CD8-positive, alpha-beta memory T cell (primary cell): Measurements from ENCODE around the gene MS4A14. TPM values are rescaled to one million over a fixed set of nuclear protein-coding genes. Genes with fewer than 3 reads are reported as not detected.
"Not testable (repeated sequence)": the region's sequence is repeated elsewhere in the genome, so short reads cannot be mapped to it uniquely, and the experiment has no call there.

ENCODE experiments used
- CTCF ChIA-PET: fragments of 350-600 bp; sonication (Branson Sonifier 250); formaldehyde crosslinking; loops from one replicate; lab custom pipeline; 2021; ENCODE audit warnings: antibody characterized with exemption; lab: Charles Lee
- POLR2A ChIA-PET: fragments of 350-600 bp; sonication (Branson Sonifier 250); formaldehyde crosslinking; loops from one replicate; lab custom pipeline; 2021; ENCODE audit warnings: antibody characterized with exemption; lab: Charles Lee
- DNase-seq, 5 donors: peaks; one replicate each; pipeline versions ENCODE4 v3.0.0 to v3.0.0-alpha.2; 2020 to 2022; ENCODE audit warnings: mixed read lengths in 1 of 5
- H3K27ac ChIP-seq: one replicate; pipeline ENCODE4 v1.7.0; 2013; ENCODE audit warnings: low read depth, mild to moderate bottlenecking, low read length, moderate library complexity
- H3K27me3 ChIP-seq: 2 replicates; pipeline ENCODE4 v1.7.0; 2013; ENCODE audit warnings: low read length, mild to moderate bottlenecking; ENCODE audit not compliant: insufficient read depth, poor library complexity, severe bottlenecking
- H3K36me3 ChIP-seq: 2 replicates; pipeline ENCODE4 v1.7.0; 2013; ENCODE audit warnings: mild to moderate bottlenecking, low read length, moderate library complexity; ENCODE audit not compliant: insufficient read depth
- H3K4me1 ChIP-seq: 2 replicates; pipeline ENCODE4 v1.7.0; 2013; ENCODE audit warnings: mild to moderate bottlenecking, low read length, moderate library complexity; ENCODE audit not compliant: insufficient read depth
- H3K4me3 ChIP-seq: 2 replicates; pipeline ENCODE4 v1.7.0; 2013; ENCODE audit warnings: mild to moderate bottlenecking, low read length
- H3K9me3 ChIP-seq: 2 replicates; pipeline ENCODE4 v1.7.0; 2013; ENCODE audit warnings: mild to moderate bottlenecking, low read length
- H3K27ac Mint-ChIP-seq, 8 donors: one replicate each; pipeline ENCODE4 v1.8.0; 2020 to 2021; ENCODE audit warnings: mixed read lengths in 8 of 8, mild to moderate bottlenecking in 6 of 8, inconsistent platforms in 3 of 8, moderate library complexity in 3 of 8
- H3K27me3 Mint-ChIP-seq, 2 donors: one replicate each; pipeline ENCODE4 v1.8.0; 2020 to 2021; ENCODE audit warnings: mixed read lengths in 2 of 2, mild to moderate bottlenecking in 1 of 2, moderate library complexity in 1 of 2
- H3K36me3 Mint-ChIP-seq, 3 donors: one replicate each; pipeline ENCODE4 v1.8.0; 2020 to 2021; ENCODE audit warnings: mixed read lengths in 3 of 3, inconsistent platforms in 1 of 3, mild to moderate bottlenecking in 1 of 3
- H3K4me1 Mint-ChIP-seq, 3 donors: one replicate each; pipeline ENCODE4 v1.8.0; 2020 to 2021; ENCODE audit warnings: mixed read lengths in 3 of 3, inconsistent platforms in 1 of 3, mild to moderate bottlenecking in 1 of 3
- H3K4me3 Mint-ChIP-seq, 7 donors: one replicate each; pipeline ENCODE4 v1.8.0; 2020 to 2021; ENCODE audit warnings: mixed read lengths in 7 of 7, mild to moderate bottlenecking in 6 of 7, moderate library complexity in 4 of 7, inconsistent platforms in 2 of 7
- H3K9me3 Mint-ChIP-seq, 5 donors: one replicate each; pipeline ENCODE4 v1.8.0; 2020 to 2022; ENCODE audit warnings: mixed read lengths in 5 of 5, mild to moderate bottlenecking in 3 of 5, moderate library complexity in 2 of 5, inconsistent platforms in 1 of 5
- polyA plus RNA-seq: library from polyadenylated mRNA; unstranded; fragments of 300-500 nt; fragmentation: Illumina TruSeq; gene quantifications from one replicate; pipeline ENCODE4 v1.2.3, GENCODE V29; 2021
- total RNA-seq, 2 experiments: library from RNA; stranded (reverse); gene quantifications; one replicate each; pipeline ENCODE4 v1.2.3, GENCODE V29; 2021

MS4A14 gene
- total and polyA plus RNA-seq, 3 experiments from 2014 or later = not detected

DNA sequence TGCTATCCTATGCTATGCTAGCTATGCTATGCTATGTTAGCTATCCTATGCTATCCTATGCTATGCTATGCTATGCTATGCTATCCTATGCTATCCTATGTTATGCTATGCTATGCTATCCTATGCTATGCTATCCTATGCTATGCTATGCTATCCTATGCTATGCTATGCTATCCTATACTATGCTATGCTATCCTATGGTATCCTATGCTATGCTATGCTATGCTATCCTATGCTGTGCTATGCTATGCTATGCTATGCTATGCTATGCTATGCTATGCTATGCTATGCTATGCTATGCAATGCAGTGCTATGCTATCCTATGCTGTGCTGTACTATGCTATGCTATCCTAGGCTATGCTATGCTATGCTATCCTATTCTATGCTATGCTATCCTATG is 50.8 kb downstream of the MS4A14 start:
- Mint-ChIP-seq H3K4me3 (peak overlapping the region in 3 of 7 donors; percentile 84 to 94 (median 89)), H3K36me3 (no peaks in the 10 kb centered on the region), H3K27me3 (peaks cover 0 to 2% of the 10 kb centered on the region in 2 donors), H3K9me3 (no peaks in the 10 kb centered on the region), H3K27ac (peak overlapping the region in 5 of 8 donors; percentile 70 to 91 (median 89)), H3K4me1 (peaks cover 16 to 27% (median 25%) of the 10 kb centered on the region in 3 donors)
- no peak overlapping the region for H3K27ac ChIP-seq
- ChIA-PET CTCF (no interaction called here), POLR2A (no interaction called here)
- DNase-seq = no peak
- H3K4me1 ChIP-seq = peaks cover 12% of the 10 kb centered on the region
- H3K36me3 ChIP-seq = no peaks in the 10 kb centered on the region
- H3K4me3 ChIP-seq = peak overlapping the region; percentile 44
- H3K9me3 ChIP-seq = no peaks in the 10 kb centered on the region
- no peaks in the 10 kb centered on the region for H3K27me3 ChIP-seq

DNA sequence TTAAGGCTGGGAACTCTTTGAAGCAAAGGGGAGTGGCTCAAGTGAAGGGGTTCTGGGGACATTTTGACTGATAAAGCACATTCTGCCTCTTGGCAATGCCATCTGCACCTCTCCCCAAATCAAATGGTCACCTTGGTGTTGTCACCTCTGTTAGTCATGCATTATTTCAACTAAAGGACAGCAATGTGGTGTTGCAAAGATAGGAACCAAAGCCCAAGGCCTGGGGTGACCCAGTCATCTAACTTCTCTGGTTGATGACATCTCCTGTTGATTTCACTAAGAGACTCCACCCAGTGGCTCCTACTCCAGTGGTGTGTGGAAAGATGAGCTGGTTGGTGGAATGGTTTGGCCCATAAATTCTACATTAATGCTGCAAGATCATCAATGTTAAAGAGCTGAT is 51.6 kb downstream of the MS4A14 start:
- H3K27me3 ChIP-seq = no peaks in the 10 kb centered on the region
- no peak for DNase-seq
- no peaks in the 10 kb centered on the region for H3K9me3 ChIP-seq
- peaks cover 12% of the 10 kb centered on the region for H3K4me1 ChIP-seq
- Mint-ChIP-seq H3K27ac (peak overlapping the region in 2 of 8 donors; percentile 5 to 24), H3K36me3 (no peaks in the 10 kb centered on the region), H3K4me3 (no peak overlapping the region), H3K9me3 (no peaks in the 10 kb centered on the region), H3K27me3 (peaks cover 0 to 2% of the 10 kb centered on the region in 2 donors), H3K4me1 (peaks cover 16 to 27% (median 21%) of the 10 kb centered on the region in 3 donors)
- CTCF ChIA-PET = no interaction called here
- POLR2A ChIA-PET = no interaction called here
- no peaks in the 10 kb centered on the region for H3K36me3 ChIP-seq
- no peak overlapping the region for H3K27ac ChIP-seq
- no peak overlapping the region for H3K4me3 ChIP-seq

GRCh38 chr11:60451185-60451584 is 54.9 kb downstream of the MS4A14 start:
- CTCF ChIA-PET, H3K27ac ChIP-seq, H3K27me3 Mint-ChIP-seq, H3K4me3 ChIP-seq, POLR2A ChIA-PET, H3K4me3 Mint-ChIP-seq, H3K36me3 ChIP-seq, H3K9me3 Mint-ChIP-seq, H3K4me1 ChIP-seq, H3K27ac Mint-ChIP-seq, H3K36me3 Mint-ChIP-seq, H3K27me3 ChIP-seq, H3K9me3 ChIP-seq, DNase-seq: not testable (repeated sequence)
- H3K4me1 Mint-ChIP-seq = peaks cover 26 to 33% (median 33%) of the 10 kb centered on the region in 3 donors

DNA sequence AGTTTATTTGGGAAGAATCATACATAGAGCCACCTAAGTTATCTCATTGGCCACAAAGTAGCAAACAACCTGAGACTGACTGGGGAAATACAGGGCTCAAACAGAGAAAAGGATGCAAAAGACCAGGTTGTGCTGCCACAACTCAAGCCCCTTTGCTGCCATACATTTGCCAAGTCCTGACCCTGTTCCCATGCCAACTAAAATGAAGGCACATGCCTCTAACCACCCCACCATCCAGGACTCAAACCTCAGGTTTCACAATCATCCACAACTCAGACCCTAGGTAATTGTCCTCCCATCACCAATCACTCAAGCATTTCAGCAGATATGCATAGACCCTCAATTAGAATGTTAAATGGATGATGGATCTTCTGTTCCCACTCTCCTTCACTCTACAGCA is 58.0 kb downstream of the MS4A14 start:
- H3K27ac ChIP-seq = no peak overlapping the region

DNA sequence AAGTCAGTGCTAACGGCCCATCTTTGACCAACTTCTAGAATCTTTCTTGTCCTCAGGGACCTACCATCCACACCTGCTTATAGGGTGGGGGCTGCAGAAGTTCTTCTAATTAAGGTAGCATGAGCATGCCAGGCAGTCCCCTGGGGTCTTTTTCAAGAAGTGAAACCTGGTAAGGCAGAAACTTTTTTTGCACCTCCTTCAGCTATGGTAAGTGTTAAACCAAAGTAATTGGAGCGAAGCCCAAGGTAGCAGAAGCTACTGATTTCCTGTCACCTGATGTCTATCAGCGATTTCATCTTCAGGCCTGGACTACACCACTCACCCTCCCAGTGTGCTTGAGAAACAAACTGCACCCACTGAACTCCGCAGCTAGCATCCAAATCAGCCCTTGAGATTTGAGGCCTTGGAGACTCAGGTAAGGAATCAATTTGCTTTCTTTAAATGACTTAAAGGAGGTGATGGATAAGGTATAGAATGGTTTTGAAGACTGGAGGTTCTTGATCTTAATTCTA is 59.3 kb downstream of the MS4A14 start, which contains the start of gene MS4A1:
Gene MS4A1, plus strand, starts transcription at position 317 of the 512 bp plus-strand sequence. CDS start 6,528 bp downstream, outside the sequence.
- H3K27ac Mint-ChIP-seq = peak within 1 kb of the TSS; percentile 74 to 97 (median 84)
- POLR2A ChIA-PET = no interaction called here

More for the DNA sequence above, 58.0 kb downstream of the MS4A14 start:
- no peaks in the 10 kb centered on the region for H3K9me3 Mint-ChIP-seq
- H3K27me3 Mint-ChIP-seq = peaks cover 0 to 3% of the 10 kb centered on the region in 2 donors
- Histone ChIP-seq H3K9me3 (no peaks in the 10 kb centered on the region), H3K4me3 (no peak overlapping the region), H3K27me3 (no peaks in the 10 kb centered on the region), H3K36me3 (no peaks in the 10 kb centered on the region), H3K4me1 (peaks cover 4% of the 10 kb centered on the region)
- CTCF ChIA-PET = no interaction called here
- DNase-seq = no peak
- peak overlapping the region in 1 of 7 donors; percentile 10 for H3K4me3 Mint-ChIP-seq
- POLR2A ChIA-PET = no interaction called here
- peaks cover 31 to 42% (median 33%) of the 10 kb centered on the region in 3 donors for H3K4me1 Mint-ChIP-seq
- peak overlapping the region in 3 of 8 donors; percentile 45 to 92 (median 56) for H3K27ac Mint-ChIP-seq
- H3K36me3 Mint-ChIP-seq = peaks cover 0 to 11% (median 0%) of the 10 kb centered on the region in 3 donors

GRCh38 chr11:60457576-60457975 is 61.3 kb downstream of the MS4A14 start:
- H3K36me3 Mint-ChIP-seq = peaks cover 0 to 11% (median 0%) of the 10 kb centered on the region in 3 donors
- peaks cover 4% of the 10 kb centered on the region for H3K4me1 ChIP-seq
- peaks cover 31 to 42% (median 33%) of the 10 kb centered on the region in 3 donors for H3K4me1 Mint-ChIP-seq
- no peaks in the 10 kb centered on the region for H3K9me3 Mint-ChIP-seq
- ChIA-PET POLR2A (no interaction called here), CTCF (no interaction called here)
- no peaks in the 10 kb centered on the region for H3K27me3 ChIP-seq
- H3K4me3 Mint-ChIP-seq = peak overlapping the region in 5 of 7 donors; percentile 3 to 86 (median 15)
- H3K27me3 Mint-ChIP-seq = peaks cover 0 to 3% of the 10 kb centered on the region in 2 donors
- no peaks in the 10 kb centered on the region for H3K9me3 ChIP-seq
- no peak overlapping the region for H3K4me3 ChIP-seq
- H3K27ac Mint-ChIP-seq = peak overlapping the region in 1 of 8 donors; percentile 13
- no peak overlapping the region for H3K27ac ChIP-seq
- DNase-seq = no peak
- H3K36me3 ChIP-seq = no peaks in the 10 kb centered on the region

More for the DNA sequence above, 59.3 kb downstream of the MS4A14 start, which contains the start of gene MS4A1:
- no peaks in the 10 kb centered on the region for H3K9me3 Mint-ChIP-seq
- H3K27me3 Mint-ChIP-seq = peaks cover 0 to 3% of the 10 kb centered on the region in 2 donors
- Histone ChIP-seq H3K4me3 (no peak within 1 kb of the TSS), H3K36me3 (no peaks in the 10 kb centered on the region), H3K9me3 (no peaks in the 10 kb centered on the region), H3K27me3 (no peaks in the 10 kb centered on the region), H3K27ac (no peak within 1 kb of the TSS), H3K4me1 (peaks cover 4% of the 10 kb centered on the region)
- peak within 1 kb of the TSS; percentile 56 to 87 (median 83) for H3K4me3 Mint-ChIP-seq
- peaks cover 31 to 42% (median 33%) of the 10 kb centered on the region in 3 donors for H3K4me1 Mint-ChIP-seq
- DNase-seq = peak in 2 of 5 donors; percentile 33 to 48
- peaks cover 0 to 11% (median 0%) of the 10 kb centered on the region in 3 donors for H3K36me3 Mint-ChIP-seq
- CTCF ChIA-PET = interaction anchor here (1.6 kb wide), 1 partner anchor 22 kb away, joined by 4 read pairs; no protein-coding TSS in a partner anchor

- H3K36me3 ChIP-seq = no peaks in the 10 kb centered on the region
- no peak overlapping the region for H3K4me3 ChIP-seq
- POLR2A ChIA-PET = no interaction called here
- Mint-ChIP-seq H3K36me3 (peaks cover 0 to 15% (median 11%) of the 10 kb centered on the region in 3 donors), H3K9me3 (no peaks in the 10 kb centered on the region), H3K27me3 (peaks cover 0 to 3% of the 10 kb centered on the region in 2 donors), H3K4me1 (peaks cover 31 to 37% (median 33%) of the 10 kb centered on the region in 3 donors), H3K27ac (peak overlapping the region in 1 of 8 donors; percentile 2), H3K4me3 (no peak overlapping the region)
- DNase-seq = no peak
- H3K27ac ChIP-seq = no peak overlapping the region
- H3K9me3 ChIP-seq = no peaks in the 10 kb centered on the region
- CTCF ChIA-PET = no interaction called here
- H3K4me1 ChIP-seq = peaks cover 4% of the 10 kb centered on the region
- no peaks in the 10 kb centered on the region for H3K27me3 ChIP-seq
Observed at GRCh38 chr11:60459345-60459744, 63.1 kb downstream of the MS4A14 start.
